HG03064 (cell line): Measurements from ENCODE around the gene ATAD5.
"Not testable (repeated sequence)": the region's sequence is repeated elsewhere in the genome, so short reads cannot be mapped to it uniquely, and the experiment has no call there.

ENCODE experiments used
- ATAC-seq: cut with Tn5 transposase; IDR thresholded peaks from one replicate; pipeline ENCODE4 v1.9.1; 2021; ENCODE audit warnings: low read depth; ENCODE audit not compliant: unreplicated experiment

Gene ATAD5, protein sequence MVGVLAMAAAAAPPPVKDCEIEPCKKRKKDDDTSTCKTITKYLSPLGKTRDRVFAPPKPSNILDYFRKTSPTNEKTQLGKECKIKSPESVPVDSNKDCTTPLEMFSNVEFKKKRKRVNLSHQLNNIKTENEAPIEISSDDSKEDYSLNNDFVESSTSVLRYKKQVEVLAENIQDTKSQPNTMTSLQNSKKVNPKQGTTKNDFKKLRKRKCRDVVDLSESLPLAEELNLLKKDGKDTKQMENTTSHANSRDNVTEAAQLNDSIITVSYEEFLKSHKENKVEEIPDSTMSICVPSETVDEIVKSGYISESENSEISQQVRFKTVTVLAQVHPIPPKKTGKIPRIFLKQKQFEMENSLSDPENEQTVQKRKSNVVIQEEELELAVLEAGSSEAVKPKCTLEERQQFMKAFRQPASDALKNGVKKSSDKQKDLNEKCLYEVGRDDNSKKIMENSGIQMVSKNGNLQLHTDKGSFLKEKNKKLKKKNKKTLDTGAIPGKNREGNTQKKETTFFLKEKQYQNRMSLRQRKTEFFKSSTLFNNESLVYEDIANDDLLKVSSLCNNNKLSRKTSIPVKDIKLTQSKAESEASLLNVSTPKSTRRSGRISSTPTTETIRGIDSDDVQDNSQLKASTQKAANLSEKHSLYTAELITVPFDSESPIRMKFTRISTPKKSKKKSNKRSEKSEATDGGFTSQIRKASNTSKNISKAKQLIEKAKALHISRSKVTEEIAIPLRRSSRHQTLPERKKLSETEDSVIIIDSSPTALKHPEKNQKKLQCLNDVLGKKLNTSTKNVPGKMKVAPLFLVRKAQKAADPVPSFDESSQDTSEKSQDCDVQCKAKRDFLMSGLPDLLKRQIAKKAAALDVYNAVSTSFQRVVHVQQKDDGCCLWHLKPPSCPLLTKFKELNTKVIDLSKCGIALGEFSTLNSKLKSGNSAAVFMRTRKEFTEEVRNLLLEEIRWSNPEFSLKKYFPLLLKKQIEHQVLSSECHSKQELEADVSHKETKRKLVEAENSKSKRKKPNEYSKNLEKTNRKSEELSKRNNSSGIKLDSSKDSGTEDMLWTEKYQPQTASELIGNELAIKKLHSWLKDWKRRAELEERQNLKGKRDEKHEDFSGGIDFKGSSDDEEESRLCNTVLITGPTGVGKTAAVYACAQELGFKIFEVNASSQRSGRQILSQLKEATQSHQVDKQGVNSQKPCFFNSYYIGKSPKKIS (N-terminal part only)

DNA sequence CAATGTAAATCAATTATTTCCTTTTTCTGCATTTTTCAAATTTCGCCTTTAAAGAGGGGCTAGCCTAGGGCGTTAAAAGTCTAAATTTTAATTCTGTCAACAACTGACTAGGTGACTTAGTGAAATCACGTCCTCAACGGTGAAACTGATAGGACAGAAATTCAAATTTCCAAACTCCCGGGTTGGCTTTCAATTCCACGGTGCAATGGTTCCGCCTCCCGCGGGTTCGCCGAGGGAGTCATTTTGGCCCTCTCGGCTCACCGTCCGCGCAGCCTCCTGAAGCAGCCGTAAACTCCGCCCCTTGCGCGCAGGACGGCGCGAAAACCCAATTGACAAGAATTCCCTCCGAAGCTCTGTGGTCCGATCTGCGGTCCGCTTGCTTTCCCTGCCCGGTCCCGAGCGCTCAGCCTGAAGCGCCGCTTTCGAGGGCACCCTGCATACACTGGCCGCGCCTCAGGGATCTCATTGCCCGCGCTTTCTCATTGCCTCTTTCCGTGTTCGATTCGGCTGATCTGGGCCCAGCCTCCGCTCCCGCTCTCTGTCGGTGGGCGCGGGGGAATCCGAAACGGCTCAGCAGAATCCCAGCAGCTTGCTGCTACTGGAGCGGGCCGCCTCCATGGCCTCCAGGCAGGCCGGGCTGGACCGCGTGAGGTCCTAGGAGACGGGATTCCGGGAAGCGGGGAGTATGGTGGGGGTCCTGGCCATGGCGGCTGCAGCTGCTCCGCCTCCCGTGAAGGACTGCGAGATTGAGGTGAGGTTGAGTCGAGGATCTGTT is at the start of gene ATAD5:
Gene ATAD5, plus strand, starts transcription at position 304 of the 775 bp plus-strand sequence. Its CDS starts 382 bp downstream, at position 686.
- ATAC-seq, result no peak

DNA sequence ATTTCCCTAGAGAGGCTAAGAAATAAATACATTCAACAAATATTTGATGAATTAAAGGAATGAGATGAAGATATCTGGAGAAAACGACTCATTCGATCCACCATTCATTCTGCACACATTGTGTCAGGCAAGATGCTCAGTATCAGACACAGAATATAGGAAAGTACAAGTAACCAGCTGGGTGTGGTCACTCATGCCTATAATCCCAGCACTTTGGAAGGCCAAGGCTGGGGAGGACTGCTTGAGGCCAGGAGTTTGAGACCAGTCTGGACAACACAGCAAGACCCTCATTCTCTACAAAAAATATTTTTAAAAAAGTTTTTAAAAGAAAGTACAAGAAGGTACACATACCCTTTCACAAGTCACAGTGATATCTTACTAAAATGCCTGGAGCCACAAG is 49.6 kb upstream of the ATAD5 start:
- ATAC-seq, result no peak

DNA sequence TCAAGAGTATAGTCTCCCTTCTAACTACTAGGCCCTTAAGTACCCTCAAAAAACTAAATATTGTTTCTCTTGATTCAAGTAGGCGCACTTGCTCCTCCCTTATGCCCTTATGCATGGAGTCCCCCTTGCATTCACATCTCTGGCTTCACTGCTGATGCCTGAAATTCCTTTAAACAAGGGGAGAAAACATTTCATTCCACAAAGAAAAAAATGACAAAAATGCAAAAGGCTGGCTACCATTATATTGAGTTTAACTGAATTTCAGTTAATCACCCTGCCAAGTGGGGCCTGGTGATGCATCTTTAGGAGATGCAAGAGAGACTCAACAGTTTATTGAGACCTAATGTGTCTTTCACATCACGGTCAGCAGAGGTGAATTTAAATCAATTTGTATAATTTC is 42.8 kb upstream of the ATAD5 start:
- no peak for ATAC-seq

DNA sequence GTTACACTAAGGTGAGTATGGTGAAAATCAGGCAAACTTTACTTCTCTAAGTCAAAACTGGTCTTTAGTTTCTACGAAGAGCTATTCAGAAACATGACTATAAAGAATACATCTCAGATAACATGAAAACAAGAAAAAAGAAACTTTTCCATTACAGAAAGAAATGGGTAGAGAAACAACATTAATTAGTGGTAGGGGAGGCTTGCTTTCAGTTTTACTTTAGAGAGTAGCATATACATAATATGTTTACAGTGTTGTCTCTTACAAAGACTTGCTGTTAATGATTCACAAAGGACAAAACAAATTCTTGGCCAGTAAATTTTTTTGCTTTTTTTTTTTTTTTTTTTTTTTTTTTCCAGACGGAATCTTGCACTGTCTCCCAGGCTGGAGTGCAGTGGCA is 41.5 kb upstream of the ATAD5 start:
- no peak for ATAC-seq

DNA sequence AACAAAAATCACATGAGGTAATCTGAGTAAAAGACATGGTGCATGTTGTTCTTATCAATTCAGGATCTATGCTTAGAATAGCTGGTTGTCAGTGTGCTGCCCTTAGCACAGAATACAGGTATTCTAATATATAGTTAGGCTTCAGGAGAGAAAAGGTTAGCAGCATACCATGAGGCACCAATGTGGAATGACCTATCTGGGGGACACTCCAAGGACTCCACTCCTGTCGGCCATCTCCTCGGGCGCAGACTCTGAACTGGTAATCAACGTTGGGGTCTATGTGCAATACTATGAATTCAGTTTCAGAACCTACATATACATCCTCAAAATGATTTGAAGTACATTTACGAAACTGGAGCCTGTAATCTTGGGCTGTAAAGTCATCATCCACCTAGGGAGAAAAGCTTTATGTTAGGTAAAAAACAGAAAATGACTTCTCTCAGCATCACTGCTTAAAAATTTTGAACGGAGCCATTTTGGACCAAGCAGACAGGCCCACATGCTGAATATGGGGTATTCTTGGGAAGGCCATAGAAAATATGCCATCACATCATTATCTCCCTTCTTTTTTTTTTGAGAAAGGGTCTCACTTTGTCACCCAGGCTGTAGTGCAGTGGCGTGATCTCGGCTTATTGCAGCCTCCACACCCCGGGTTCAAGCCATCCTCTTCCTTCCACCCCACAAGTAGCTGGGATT is 38.3 kb upstream of the ATAD5 start:
- ATAC-seq, result no peak

DNA sequence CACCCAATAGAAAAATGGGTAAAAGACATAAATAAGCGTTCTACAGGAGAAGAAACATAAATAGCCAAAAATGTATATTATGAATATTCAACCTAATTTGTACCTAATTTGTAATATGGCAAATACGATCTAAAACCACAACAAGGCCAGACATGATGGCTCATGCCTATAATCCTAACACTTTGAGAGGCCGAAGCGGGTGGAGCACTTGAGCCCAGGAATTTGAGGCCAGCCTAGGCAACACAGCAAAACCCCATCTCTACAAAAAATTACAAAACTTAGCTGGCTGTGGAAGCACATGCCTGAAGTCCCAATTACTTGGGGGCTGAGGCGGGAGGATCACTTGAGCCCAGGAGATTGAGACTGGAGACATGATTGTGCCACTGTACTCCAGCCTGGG is 37.4 kb upstream of the ATAD5 start:
- ATAC-seq, result no peak

DNA sequence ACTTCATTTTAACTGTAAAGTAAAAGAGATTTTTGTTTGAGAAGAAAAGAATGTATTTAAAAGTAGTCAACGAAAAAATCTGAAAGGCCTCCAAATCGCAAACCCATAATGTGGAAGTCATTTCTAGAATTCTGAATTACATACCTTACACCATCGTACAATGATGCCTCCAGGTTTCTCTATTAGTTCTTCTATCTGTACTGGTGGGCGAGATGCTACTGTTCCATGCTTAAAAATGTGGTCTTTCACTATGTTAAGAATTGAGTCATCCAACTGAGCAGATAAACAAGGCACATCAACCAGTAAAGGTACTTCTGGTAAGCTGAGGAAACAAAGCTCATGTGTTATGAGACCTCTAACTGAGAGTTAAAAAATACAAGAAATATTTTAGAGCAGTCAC is 35.8 kb upstream of the ATAD5 start:
- ATAC-seq, result no peak

DNA sequence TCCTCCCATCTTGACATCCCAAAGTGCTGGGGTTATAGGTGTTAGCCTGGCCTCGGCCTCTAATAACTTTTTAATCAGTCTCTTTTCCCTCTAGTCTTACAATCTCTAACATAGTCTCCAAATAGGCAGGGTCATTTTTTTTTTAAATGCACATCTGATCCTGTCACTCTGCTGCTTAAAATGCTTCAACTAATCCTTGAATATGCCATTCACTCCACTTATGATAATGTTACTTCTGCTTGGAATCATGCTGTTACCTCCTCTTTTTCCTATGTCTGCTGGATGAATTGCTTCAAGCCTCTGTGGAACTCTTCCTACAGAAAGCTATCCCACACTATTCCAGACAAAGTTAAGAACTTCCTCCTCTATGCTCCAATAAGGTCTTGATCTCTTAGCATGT is 30.1 kb upstream of the ATAD5 start:
- no peak for ATAC-seq

DNA sequence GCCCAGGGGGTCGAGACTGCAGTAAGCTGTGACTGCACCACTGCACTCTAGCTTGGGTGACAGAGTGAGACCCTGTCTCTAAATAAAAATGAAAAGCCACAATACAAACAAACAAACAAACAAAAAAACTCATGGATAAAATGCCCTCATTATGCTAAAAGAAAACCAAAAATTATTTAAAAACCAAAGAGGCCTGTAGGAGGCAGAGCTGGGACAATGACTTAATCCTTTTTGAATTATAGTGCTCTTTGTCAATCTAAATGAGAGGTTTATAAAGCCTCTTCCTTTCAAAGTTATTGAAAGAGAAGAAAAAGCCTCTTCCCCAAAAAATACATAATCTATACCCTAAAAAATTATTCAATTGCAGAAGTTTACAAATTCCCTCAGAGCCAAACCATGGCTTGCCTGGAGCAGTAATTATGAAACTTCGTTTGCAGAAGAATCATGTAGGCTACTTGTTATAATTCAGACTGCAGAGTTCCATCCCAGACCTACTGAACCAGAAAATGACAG is 25.8 kb upstream of the ATAD5 start:
- ATAC-seq, result no peak

DNA sequence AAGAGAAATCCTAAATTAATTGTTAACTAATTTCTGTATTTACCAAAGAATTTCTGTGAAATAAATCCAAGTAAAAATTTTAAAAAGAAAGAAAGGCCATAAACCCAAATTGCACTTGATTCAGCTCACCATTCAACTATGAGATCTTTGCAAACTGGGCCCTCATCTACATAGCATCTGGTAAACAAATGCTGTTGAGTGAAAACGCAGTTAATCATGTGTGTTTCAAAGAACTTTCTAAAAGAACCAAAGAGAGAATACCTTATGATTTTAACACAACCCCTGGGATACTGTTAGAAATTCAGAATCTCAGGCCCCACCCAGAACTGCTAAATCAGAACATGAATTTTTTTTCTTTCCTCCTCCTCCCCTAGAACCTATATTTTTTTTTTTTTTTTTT is 23.9 kb upstream of the ATAD5 start:
- ATAC-seq, result no peak

DNA sequence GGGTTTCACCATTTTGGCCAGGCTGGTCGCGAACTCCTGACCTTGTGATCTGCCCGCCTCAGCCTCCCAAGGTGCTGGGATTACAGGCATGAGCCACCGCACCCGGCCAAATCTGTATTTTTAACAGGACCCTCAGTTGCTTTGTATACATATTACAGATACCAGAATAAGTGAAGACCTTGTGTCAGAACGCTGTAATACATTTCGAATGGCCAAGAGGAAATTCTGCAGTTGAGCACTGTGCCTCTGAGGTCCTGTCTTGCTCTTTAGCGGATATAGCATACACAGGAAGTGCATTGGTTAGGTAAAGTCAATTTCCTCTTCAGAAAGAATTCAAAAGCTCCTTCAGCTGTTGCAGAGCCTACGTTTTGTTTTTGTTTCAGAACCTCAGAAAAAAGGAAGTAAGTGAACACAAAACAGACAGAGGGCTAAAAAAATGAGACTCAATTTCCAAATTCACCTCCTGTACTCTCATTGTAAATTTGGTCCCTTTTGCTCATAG is 22.9 kb upstream of the ATAD5 start:
- ATAC-seq, result no peak

DNA sequence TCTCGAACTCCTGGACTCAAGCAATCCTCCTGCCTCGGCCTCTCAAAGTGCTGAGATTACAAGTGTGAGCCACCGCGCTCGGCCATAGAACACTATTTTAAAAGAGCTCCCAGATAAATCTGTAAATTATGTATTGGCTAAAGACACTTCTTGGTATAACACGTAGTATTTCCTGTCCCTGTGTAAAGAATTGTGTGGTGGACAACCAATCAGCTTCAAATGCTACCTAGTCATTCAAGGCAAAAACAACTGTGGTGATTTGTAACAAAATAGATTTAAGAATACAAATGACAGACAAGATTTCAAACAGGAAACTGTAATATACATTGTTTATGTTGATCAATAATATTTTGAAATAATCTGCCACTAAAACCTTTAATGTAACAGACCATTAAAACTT is 21.9 kb upstream of the ATAD5 start:
- no peak for ATAC-seq

DNA sequence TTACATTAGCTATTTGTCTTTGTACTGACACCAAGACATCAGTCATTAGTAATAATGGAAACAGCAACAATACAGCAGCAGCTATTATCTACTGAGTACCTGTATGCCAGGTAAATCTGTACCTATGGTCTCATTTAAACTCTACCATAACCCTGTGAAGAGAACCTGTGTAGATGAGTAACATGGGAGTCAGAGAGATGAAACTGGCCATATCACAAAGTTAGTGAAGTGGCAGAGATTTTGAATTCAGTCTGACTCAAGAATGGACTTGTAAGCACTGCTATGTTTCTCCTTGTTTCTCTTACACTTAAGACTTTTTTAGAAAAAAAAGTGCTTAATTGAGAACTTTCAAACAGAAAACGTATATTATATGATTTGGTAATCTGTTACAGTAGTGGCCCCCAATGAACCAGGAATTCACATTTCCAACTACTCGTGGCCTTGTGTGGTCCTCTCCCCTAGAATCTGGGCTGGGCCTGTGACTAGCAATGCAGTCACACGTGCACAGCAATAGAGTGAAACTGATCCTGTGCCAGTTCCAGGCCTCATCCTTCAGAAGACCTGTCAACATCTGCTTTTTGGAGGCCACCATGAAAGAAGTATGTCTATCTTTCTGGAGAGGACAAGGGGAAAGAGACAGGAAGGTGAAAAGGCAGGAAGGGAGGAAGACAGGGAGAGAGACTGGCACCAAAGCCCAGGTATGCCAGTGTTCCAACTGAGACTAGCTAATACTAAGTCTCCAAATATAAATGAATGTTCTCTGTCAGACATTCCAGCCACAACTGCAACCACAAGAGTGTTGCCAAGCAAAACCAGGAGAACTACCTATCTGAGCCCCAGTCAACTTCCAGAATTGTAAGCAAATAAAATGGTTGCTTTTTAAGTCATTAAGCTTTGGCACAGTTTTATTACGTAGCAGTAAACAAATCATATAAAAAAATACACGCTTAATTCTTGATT is 19.3 kb upstream of the ATAD5 start:
- no peak for ATAC-seq

DNA sequence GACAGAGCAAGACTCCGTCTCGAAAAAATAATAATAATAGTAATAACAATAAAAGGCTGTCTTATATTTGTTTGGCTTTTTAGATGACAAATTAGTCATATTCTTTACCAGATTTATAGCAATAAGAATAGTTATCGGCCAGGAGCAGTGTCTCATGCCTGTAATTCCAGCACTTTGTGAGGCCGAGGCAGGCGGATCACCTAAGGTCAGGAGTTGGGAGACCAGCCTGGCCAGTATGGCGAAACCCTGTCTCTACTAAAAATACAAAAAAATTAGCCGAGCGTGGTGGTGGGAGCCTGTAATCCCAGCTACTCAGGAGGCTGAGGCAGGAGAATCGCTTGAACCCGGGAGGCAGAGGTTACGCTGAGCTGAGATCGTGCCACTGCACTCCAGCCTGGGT is 17.5 kb upstream of the ATAD5 start:
- not testable (repeated sequence) for ATAC-seq

DNA sequence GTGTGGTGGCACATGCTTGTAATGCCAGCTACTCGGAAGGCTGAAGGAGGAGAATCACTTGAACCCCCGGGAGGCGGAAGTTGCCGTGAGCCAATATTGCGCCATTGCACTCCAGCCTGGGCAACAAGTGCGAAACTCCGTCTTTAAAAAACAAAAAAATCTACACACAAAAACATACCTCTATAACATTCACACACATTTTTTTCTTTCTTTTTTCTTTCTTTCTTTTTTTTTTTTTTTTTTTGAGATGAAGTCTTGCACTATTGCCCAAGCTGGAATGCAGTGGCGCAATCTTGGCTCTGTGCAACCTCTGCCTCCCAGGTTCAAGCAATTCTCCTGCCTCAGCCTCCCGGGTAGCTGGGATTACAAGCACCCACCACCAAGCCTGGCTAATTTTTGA is 16.9 kb upstream of the ATAD5 start:
- ATAC-seq, result not testable (repeated sequence)

DNA sequence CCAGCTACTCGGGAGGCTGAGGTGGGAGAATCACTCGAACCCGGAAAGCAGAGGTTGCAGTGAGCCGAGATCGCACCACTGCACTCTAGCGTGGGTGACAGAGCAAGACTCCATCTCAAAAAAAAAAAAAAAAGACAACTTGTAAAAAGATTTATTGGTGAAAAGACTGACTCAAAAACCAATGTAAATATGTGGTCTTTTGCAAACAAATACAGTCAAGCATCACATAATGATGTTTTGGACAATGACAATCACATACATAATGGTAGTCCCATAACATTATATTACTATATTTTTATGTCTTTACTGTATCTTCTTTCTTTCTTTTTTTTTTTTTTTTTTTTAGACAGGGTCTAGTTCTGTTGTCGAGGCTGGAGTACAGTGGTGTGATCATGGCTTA is 15.6 kb upstream of the ATAD5 start:
- ATAC-seq, result no peak

DNA sequence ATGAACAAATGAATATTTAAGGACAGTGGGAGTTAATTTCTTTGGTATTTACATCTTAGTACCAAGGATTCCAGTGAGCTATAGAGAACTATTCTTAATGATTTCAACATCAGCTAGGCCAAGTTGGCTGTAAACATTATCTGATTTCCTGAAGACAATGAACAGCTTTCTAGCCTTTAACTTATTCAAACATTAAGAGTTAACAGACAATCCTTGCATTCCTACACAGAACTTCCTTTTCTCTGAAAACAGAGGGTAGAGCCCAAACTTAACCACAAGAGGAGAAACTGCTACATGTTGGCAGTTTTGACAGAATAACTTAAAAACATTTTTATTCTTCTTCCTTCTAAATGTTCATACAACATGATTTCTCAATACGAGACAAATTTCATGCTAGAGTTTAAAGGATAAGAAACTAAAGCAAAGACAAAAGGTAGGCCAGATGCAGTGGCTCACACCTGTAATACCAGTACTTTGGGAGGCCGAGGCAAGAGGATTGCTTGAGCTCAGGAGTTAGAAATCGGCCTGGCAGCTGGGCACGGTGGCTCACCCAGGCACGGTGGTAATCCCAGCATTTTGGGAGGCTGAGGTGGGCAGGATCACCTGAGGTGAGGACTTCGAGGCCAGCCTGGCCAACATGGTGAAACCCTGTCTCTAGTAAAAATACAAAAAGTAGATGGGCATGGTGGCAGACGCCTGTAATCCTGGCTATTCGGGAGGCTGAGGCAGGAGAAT is 11.6 kb upstream of the ATAD5 start:
- no peak for ATAC-seq
